NCI-H82 (cell line): ENCODE measurements around the gene NNAT.

ENCODE experiments used
- DNase-seq: peaks from one replicate; lab custom pipeline; 2025; lab: John Stamatoyannopoulos, UW

NNAT gene

GRCh38 chr20:37566590-37567330, 45.7 kb downstream of the NNAT start:
- no peak for DNase-seq

GRCh38 chr20:37567331-37567665, 46.2 kb downstream of the NNAT start:
- DNase-seq, result no peak

DNA sequence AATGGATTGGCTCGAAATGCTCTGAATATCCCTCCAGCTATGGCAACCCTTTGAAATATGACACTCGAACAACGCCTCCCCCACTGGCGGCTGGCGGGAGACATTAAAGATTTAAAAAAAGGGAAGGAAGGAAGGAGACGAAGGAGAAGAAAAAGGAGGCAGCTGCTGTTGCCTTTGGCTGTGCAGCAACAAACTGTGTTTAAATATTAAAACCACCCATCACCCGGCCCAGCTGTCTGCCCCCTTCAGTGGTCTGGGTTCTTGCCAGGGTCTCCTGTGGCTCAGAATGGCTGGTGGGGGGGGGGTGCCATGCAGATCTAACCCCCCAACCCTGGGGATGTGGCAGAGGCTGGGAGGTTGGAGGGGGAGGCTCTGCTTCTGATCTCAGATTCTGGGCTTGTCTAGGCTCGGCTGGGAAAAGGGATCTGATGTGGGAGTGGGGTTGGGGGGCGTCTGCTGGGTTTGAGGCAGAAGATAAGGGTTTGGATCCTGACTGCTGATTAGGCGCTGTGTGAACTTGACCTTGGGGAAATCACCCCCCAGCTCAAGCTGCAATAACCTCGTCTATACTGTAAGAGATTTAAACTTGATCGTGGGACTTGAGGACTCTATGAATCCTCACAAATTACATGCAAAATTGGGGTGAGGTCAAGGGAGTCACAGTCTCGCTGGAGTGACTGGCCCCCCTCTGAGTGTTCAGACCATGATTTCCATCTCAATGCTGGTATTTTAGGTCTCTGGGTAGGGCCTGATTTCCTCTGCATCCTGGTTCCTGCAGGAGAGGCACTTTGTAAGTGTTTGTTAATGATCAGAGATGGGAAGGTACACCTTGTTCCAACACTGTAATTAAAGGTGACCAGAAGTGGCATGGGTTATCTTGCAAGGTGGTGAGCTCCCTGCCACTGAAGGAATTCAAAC, 46.9 kb downstream of the NNAT start:
- DNase-seq, result peak; percentile 71

DNA sequence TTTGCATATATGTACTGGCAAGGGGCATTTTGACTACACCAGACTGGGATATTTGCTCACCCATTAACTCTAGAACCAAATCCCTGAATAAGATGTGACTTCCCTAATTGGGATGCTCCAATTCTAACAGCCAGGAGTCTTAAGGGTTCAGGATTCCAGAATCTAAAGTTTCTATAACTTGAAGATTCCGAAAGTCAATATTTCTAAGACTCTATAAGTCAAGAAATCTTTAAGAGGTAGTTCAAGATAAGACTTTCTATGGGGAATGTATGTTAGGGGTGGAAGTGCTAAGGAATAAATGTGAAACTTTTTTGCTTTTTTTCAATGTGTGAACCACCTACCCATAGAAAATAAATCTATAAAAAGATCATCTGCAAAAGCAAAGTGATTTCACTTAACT, 49.4 kb downstream of the NNAT start:
- no peak for DNase-seq

DNA sequence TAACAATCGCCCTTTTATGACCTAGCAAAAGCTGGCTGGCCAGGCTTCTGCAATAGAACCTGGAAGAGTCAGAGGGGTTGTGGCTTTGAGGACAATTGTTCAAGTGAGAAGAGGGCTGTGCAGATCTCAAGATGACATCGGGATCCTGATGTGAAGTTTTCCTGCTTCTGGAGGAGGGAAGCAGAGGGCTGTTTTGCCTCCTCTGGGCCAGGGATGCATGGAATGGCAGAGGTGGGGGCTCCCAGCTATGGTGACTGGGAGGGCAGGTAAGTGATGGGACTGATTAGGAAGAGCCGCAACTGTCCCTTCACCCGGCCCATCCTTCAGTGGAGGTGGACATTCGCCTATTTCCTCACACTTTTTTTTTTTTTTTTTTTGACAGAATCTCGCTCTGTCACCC, 50.0 kb downstream of the NNAT start:
- DNase-seq, result no peak
